UCSD-AML1 (cell line): Measurements from ENCODE around the gene OR6C76.
"Not testable (repeated sequence)": the region's sequence is repeated elsewhere in the genome, so short reads cannot be mapped to it uniquely, and the experiment has no call there.

ENCODE experiments used
- DNase-seq: peaks from one replicate; lab custom pipeline; 2025; ENCODE audit not compliant: unreplicated experiment; lab: John Stamatoyannopoulos, UW

Gene OR6C76

DNA sequence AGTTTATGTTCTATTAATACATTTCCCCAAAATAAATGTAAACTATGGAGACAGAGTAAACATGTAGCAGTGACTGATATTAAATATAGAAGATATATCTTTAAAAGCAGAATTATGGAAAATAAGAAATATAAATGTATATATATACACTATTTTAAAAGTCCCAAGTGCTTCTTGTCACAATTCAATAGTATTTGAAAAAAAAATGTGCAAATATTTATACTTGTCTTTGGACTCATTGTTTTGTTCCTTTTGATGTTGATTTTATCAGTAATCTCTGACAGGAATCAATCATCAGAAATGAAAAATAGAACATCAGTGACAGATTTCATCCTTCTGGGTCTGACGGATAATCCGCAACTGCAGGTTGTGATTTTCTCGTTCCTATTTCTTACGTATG, at the start of gene OR6C76:
OR6C76 (plus strand) TSS at position 301 of the 400 bp plus-strand sequence; CDS start at position 301, 0 bp downstream.
- DNase-seq: no peak

DNA sequence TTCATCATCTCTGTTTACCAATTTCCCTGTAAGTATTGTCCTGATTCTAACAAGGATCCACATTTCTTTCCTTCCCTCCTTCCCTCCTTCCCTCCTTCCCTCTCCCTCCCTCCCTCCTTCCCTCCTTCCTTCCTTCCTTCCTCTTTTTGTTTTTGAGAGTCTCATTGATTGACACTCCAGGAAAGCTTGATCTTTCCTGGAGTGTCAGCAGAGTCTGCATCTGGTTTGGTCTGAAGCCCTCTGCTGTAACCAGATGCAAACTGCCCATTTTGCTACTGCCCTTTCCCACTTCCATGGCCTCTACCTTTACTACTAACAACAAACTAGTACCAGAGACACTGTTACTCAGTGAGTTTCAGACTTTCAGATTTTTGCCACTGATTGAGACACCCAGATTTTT, 40.2 kb upstream of the OR6C76 start:
- DNase-seq: no peak

DNA sequence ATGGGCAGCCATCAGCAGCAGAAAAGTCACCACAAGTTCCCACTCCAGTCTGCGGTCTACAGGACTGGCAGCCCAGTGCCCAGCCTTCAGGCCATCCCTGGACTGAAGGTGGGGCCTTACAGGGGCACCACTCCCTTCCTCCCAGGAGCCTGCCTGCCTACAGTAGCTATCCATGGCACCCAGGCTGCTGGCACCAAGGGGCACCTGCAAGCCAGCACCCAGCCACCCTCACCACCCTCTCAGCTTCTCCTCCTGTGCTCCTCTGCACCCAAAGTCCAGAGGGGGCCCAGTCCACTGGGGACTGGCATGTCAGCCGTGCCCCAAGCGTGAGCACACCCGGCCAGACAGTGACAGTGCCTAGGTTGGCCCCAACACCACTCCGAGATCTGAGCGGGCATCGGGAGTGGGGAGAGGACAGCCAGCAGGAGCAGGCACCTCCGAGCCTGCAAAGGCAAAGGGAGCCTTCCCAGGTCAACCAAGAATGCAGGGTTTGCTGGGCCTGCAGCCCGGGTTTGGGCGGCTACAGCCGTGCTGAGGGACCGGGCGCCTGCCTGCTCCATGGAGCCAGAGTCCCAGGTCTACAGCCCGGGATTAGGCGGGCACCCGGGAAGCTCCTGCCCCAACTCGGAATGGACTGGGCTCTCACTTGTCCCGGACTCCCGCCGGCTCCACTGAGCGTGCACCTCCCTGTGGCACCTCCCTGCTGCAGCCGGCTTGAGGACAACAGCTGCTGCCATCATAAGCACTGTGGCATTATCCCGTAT, 33.8 kb upstream of the OR6C76 start:
- DNase-seq: no peak

DNA sequence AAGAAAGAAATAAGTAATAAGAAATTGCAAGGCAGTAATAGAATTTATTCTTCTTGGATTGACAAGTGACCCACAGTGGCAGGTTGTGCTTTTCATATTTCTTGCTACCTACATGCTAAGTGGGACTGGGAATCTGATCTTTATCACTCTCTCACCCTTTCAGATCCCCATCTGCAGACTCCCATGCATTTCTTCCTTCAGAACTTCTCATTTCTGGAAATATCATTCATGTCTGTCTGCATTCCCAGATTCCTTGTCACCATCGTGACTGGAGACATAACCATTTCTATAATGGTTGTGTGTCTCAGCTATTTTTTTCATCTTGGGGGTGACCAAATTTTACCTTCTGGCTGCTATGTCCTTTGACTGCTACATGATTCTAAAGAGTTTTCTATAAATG, 29.7 kb upstream of the OR6C76 start:
- no peak for DNase-seq

DNA sequence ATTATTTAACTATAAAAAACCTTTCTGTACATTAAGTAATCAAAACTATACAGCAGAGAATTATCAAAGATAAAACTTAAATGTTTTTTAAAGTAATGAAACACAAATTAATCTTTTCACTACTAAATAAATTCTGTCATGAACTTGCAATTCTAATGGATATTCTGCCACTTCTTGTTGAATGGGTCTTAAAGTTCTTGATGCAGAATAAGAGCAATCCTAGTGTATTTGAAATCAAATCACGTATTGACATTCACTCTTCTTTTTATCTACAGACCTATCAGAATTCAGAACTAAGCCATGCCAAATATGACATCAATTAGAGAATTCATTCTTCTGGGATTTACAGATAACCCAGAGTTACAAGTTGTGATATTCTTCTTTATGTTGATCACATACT, 25.8 kb upstream of the OR6C76 start, which contains the start of gene OR6C65:
OR6C65 (plus strand) TSS at position 301 of the 400 bp plus-strand sequence; CDS start at position 301, 0 bp downstream.
- DNase-seq: no peak

DNA sequence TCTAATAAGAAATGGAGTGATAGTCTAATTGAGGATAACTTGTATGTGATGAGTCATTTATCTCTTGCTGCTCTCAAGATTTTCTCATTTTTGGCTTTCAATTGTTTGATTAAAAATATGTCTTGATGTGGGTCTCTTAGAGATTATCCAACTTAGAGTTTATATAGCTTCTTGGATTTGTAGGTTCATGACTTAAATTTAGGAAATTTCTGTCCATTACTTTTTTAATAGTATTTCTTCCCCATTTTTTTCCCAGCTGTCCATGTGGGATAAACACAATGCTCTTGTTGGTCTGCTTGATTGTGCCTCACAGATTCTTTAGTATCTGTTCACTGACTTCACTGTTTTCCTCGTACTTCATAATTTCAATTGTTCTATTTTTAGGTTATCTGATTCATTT, 18.2 kb upstream of the OR6C76 start:
- DNase-seq: no peak

DNA sequence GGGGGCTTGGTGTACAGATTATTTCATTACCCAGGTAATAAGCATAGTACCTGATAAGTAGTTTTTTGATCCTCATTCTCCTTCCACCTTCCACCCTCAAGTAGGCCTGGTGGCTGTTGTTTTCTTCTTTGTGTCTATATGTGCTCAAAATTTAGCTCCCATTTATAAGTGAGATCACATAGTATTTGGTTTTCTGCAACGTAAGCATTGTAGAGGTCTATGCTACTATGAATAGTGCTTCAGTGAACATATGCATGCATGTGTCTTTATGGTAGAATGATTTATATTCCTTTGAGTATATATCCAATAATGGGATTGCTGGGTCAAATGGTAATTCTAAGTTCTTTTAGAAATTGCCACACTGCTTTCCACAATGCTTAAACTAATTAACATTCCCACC, 16.9 kb upstream of the OR6C76 start:
- DNase-seq: not testable (repeated sequence)

DNA sequence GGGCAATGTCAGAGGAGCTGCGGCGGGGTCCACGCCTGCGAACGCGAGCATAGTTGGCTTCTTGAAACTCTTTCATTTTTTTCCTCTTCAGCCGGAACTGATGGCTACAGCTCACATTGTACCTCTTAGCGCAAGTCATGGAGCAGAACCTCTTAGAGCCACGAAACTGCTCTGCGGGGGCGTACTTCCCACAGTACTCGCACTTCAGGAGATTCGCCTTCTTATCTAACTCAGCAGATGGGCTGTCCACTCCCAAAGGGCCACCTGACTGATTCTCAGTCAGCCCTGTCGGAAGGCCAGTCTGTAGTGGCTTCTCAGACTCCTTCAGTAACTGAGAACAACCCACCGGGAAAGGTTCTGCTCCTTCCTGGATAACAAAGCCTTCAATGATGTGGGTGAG, 13.9 kb upstream of the OR6C76 start:
- DNase-seq: not testable (repeated sequence)

DNA sequence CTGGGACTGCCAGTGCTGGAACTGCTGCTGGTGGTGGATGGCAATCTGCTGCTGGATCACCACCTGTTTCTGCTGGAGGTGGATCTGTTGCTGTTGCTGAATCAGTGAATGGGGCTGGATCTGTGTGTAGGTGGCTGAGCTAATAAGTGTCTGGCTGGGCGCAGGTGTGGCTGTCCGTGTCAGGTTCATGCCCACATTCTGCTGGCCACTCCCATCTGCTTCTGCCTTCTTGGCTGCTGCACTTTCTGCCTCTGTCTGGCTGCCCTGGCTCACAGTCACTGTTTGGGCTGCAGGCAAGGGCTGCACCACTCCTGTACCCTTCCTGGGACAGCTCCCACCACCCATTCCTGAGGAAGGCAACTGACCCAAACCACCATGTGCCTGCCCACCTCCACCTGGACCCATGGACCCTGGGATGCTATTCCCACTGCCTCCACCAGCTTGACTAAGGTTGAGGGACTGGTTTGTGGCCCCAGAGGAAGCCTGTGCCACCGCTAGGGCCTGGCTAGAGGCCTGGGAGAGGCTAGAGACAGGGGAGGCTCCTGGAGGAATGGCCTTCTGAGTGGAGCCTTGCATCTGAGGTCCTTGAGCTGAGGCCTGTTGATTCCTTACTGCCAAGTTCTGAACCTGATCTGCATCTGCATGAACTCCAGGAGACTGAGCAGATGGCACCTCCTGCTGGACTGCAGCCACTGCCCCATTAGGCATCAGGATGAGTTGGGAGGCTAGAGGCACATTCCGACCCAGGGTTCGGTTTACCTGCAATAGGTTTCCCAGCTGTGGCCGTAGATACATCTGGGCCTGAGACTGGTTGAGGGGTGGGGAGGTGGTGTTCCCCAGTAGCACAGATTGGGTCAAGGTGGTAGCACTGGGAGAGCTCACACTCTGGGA, 12.3 kb upstream of the OR6C76 start:
- not testable (repeated sequence) for DNase-seq

DNA sequence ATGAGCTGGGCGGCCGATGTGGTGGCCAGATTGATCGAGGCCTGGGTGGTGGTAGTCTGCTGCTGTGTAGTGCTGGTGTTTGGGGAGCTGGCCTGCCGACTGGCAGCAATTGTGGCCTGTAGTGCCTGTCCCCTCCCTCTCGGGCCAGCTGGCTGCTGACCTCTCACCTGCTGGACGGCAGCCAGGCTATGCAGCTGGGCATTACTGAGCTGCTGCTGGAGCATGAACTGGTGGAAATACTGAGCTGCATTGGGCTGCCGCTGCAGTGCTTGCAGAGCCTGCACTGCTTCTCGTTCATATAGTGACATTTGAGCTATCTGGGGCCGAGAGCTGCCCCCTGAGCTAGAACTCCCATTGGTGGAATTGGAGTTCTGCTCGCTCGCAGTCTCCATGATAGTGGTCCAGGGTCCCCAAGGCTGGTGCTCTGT, 11.6 kb upstream of the OR6C76 start:
- not testable (repeated sequence) for DNase-seq

DNA sequence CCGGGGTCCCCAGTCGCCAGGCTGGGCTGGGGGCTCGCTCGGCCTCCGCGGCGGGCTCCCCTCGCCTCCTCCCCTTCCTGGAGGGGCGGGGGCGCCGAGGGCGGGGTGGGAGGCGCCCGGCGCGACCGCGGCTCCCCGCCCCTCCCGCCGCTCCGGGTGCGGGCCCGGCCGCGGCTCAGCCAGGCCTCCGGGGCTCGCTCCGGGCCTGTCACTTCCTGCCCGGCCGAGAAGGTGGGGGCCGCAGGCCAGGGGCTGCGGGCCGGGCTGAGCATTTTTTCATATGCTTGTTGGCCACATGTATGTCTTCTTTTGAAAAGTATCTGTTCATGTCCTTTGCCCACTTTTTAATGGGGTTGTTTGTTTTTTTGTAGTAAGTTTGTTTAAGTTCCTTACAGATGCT, 11.2 kb upstream of the OR6C76 start:
- DNase-seq: not testable (repeated sequence)

DNA sequence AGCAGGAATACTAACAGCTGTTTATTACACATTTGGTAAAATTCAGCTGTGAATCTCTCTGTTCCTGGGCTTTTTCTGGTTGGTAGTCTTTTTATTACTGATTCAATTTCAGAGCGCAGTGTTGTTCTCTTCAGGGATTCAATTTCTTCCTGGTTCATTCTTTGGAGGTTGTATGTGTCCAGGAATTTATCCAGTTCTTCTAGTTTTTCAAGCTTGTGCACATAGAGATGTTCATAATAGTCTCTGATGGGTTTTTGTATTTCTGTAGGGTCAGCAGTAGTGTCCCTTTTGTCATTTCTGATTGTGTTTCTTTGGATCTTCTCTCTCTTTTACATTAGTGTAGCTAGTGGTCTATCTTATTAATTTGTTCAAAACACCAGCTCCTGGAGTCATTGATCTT, 9.1 kb upstream of the OR6C76 start:
- DNase-seq: no peak

DNA sequence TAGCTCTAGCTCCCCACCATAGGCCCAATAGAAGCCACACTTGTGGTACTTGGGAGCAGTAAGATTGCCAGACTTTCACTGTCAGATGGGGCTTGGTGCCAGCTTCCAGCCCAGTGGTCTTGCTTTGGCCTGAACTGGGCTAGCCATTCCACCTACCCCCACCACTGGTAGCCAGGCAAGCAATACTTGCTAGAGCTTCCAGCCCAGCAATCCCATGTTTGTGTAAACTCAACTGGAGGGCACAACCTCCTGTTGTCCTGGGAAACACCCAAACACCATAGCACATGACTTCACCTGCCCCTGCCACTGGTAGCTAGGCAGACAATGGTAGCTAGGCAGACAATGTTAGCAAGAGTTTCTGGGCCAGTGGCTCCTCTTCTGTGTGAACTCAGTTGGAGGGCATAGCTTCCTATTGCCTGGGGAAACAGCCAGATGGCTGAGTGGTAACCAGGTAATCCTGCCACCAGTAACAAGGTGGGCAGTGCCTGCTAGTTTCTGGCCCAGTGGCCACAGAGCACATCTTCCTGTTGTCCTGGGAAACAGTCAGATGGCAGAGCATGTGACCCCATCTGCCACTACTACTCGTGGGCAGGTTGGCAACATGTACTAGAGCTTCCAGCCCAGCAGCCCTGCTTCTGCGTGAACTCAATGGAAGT, 5.6 kb upstream of the OR6C76 start:
- DNase-seq: no peak

DNA sequence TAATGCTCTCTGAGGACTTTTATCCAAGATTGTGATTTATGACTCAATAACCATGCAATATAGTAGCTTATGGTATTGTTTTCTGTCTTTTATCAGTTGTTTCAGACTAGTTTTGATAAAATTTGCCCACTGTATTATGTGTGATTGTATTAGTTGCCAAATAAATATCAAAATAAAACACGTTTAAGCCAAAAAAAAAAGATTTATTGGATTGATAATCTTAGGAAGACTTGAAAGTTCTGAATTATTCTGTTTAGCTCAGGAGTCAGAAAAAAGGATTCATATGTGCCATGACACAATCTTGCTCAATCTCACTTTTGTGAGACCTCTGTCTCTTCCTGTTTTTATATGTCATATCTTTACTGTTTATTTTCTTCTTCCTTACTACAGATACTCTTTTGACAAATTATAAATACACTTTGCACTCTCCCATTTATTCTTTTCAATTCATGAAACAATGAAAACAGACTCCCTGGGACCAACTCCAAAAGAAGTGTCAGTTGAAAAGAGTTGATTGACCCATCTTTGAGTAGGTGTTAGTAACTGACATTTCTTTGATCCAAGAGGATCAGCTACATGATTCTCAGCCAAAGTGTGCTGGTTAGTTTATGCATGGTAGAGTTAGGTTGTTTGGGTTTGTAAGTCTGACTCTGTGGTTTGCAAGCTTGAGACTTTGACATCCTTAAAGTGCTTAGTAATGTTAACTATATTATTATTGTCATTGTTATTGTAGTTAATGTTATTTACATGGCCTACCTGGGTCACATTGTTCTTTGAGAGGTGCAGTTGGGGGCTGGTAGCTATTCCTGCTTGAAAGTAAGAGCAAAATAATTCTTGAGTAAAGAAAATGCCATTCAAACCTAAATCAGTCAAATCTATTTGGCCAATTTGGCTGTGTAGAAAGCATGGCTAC, 2.5 kb downstream of the OR6C76 start:
- DNase-seq: no peak

DNA sequence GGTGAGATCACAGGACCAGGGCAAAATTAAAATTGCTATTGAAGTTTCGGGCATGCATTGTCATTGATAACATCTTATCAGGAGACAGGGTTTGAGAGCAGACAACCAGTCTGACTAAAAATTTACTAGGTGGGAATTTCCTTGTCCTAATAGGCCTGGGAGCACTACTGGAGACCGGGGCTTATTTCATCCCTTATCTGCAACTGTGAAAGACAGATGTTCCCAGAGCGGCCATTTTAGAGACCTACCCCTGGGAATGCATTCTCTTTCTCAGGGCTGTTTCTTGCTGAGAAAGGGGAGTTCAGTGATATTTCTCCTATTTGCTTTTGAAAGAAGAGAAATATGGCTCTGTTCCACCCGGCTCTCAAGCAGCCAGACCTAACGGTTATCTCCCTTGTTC, 15.2 kb downstream of the OR6C76 start:
- DNase-seq: not testable (repeated sequence)

DNA sequence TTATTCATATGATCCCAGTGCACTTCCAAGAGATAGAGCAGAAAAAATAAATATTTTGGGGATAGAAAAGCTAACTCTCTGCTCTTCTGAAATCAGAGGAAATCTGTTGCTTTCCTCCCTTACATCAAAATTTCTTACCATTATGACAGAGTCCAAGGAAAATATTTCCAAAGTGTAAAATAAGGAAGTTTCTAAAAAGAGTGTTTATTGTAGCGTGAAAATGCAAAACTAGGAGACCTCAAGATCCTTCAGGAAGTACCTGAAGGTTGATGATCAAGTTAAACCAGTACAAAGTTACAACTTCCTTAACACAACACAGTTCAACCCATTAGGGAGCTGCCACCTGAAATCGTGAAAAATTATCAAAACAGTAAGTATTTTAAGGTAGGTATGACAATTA, 17.7 kb downstream of the OR6C76 start, which contains the start of gene OR6C2:
OR6C2 (plus strand) TSS at position 301 of the 400 bp plus-strand sequence. CDS start 8,138 bp downstream, outside the sequence.
- DNase-seq: no peak

DNA sequence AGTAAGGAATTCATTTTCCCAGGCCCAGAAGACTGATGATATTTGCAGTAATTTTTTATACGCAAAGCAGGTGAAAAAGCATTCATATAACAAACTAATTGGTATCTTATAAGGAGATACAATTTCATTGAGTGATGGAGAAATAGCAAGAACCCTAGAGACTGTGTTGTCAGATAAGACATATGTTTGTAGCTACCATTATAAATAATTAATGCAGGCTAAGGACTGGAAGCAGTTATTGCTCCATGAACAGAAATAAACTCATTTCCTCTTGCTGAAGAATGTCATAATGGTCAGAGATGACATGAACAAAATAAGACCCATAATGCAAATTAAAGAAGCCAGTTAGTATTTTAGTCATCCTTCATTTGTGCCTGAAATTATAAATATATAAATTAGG, 19.3 kb downstream of the OR6C76 start:
- DNase-seq: no peak

DNA sequence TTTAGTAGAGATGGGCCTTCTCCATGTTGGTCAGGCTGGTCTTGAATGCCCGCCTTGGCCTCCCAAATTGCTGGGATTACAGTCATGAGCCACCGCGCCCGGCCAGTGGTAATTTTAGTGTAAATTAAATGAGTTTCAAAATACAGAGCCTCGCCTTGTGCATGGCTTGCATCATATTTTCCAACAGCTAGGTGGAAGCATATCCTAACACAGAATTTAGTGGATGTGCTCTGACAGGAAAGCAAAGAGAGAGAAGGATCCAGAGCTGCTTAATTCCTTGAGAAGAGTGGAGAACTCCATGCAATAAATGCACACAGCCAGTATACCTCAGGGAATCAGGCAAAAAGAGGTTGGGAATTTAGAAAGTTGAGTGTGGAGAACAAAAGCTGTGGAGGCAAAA, 20.3 kb downstream of the OR6C76 start:
- no peak for DNase-seq

DNA sequence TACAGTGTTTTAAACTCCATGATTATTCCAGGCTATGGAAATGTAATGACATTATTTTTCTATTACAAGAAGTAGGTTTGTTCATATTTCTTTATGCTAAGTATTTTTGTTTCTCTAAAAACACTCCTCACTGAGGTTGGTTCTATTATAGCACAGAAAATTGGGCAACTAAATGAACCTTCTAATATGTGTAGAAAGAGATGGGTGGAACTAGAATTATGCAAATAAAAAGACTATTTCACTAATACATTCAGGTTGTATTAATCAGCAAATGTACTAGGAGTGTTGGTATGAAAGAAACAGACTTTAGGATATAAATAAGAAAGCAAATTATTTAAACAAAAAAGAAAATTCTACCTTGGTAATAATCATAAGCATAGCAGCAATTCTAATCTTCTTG, 22.8 kb downstream of the OR6C76 start:
- DNase-seq: no peak

DNA sequence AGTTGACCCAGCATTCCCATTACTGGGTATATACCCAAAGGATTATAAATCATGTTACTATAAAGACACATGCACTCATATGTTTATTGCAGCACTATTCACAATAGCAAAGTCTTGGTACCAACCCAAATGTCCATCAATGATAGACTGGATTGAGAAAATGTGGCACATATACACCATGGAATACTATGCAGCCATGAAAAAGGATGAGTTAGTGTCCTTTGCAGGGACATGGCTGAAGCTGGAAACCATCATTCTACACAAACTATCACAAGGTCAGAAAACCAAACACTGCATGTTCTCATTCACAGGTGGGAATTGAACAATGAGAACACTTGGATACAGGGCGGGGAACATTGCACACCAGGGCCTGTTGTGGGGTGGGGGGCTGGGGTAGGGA, 38.9 kb downstream of the OR6C76 start:
- DNase-seq: not testable (repeated sequence)
